Testis (tissue), 3 donors: ENCODE results near the gene SAC3D1. TPM values are rescaled to one million over a fixed set of nuclear protein-coding genes. Genes with fewer than 3 reads are reported as not detected.

Experiments
- DNase-seq: peaks from one replicate; pipeline ENCODE4 v3.0.0-alpha.2; 2019
- H3K27ac ChIP-seq, 2 donors: fragments of 200-600 bp; sonication (generic); one replicate each; pipeline ENCODE4 v1.5.1; 2019
- H3K27me3 ChIP-seq: fragments of 200-600 bp; sonication (generic); one replicate; pipeline ENCODE4 v1.5.1; 2019
- H3K36me3 ChIP-seq: fragments of 200-600 bp; sonication (generic); one replicate; pipeline ENCODE4 v1.5.1; 2017; ENCODE audit warnings: low read depth; ENCODE audit errors: missing control alignments
- H3K4me1 ChIP-seq: fragments of 200-600 bp; sonication (generic); one replicate; pipeline ENCODE4 v1.5.1; 2019
- H3K4me3 ChIP-seq, 2 donors: fragments of 200-600 bp; sonication (generic); one replicate each; pipeline ENCODE4 v1.5.1; 2017 to 2019
- H3K9me3 ChIP-seq: fragments of 200-600 bp; sonication (generic); one replicate; pipeline ENCODE4 v1.5.1; 2017
- POLR2A ChIP-seq: fragments of 450-650 bp; IDR thresholded peaks from one replicate; pipeline ENCODE4 v1.6.1; 2017; ENCODE audit warnings: antibody characterized with exemption, mild to moderate bottlenecking, moderate library complexity
- WGBS, 2 donors: methylation state at CpG; one replicate each; pipeline ENCODE4 v1.1.5; 2018; 5-methylcytosine and 5-hydroxymethylcytosine counted together
- intact Hi-C: fragments of 100-400 bp; cut with DNase I; formaldehyde crosslinking; loops from one replicate; pipeline ENCODE4 v1.15.1; 2023; ENCODE audit warnings: low total_unique reads
- polyA plus RNA-seq: library from polyadenylated mRNA; stranded (reverse); fragments of 350-450 nt; fragmentation: Illumina TruSeq; extraction: RNeasy Lipid Tissue Mini Kit (QIAGEN cat#74804); gene quantifications from one replicate; pipeline ENCODE4 v1.2.3, GENCODE V29; 2014; ENCODE audit warnings: low read depth, low replicate concordance; ENCODE audit not compliant: insufficient read depth
- total RNA-seq, 2 donors: library from RNA; depleted of rRNA; stranded (reverse); fragments of >200 nt; gene quantifications; one replicate each; pipeline ENCODE4 v1.2.3, GENCODE V29; 2016
- TF ChIP-seq, protein P1 (sequence below), 3 experiments: fragments of 450-650 bp in 2 of 3; fragments of 200-600 bp in 1 of 3; sonication (generic) in 1 of 3; IDR thresholded peaks; one replicate each; pipeline ENCODE4 v1.5.1; 2016 to 2019; ENCODE audit warnings: antibody characterized with exemption in 3 of 3, mild to moderate bottlenecking in 2 of 3, moderate library complexity in 1 of 3

Gene SAC3D1
- total and polyA plus RNA-seq, 3 donors from 2014 or later, result 40.5 to 63.5 (median 41.0) TPM

DNA sequence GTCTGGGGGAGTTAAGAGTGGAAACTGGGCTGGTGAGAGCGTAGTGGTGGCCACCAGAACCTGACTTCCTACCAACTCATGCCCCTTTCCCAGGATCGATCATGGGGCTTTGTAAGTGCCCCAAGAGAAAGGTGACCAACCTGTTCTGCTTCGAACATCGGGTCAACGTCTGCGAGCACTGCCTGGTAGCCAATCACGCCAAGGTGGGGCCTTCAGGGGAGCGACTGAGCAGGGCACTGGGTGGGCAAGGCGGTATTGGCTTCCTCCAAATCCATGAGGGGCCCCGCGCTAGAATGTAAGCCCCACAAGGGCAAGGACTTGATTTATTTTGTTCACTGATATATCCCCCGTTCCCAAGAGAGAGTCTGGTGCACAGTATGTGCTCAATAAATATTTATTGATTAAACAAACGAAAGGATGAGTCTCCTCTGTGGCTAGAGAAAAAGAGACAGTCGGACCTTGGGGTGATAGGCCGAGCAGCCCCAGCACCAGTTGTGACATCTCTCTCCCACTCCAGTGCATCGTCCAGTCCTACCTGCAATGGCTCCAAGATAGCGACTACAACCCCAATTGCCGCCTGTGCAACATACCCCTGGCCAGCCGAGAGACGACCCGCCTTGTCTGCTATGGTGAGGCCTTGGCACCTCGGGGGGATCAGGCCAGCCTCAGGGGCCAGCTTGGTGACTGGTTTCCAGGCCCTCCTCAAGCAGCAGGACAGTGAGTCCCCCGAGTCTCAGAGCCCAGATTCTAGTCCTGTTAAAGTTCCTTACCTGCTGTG lies 43.8 kb downstream of the SAC3D1 start:
- 38 to 39% methylated on average over 9 to 23 of the region's 23 CpGs for WGBS, 2 donors
- no peaks in the 10 kb centered on the region for H3K9me3 ChIP-seq
- DNase-seq, result no peak
- H3K27ac ChIP-seq, result peak overlapping the region; percentile 92 to 93
- H3K36me3 ChIP-seq, result no peaks in the 10 kb centered on the region
- peaks cover 14% of the 10 kb centered on the region for H3K4me1 ChIP-seq
- TF ChIP-seq, protein P1, sequence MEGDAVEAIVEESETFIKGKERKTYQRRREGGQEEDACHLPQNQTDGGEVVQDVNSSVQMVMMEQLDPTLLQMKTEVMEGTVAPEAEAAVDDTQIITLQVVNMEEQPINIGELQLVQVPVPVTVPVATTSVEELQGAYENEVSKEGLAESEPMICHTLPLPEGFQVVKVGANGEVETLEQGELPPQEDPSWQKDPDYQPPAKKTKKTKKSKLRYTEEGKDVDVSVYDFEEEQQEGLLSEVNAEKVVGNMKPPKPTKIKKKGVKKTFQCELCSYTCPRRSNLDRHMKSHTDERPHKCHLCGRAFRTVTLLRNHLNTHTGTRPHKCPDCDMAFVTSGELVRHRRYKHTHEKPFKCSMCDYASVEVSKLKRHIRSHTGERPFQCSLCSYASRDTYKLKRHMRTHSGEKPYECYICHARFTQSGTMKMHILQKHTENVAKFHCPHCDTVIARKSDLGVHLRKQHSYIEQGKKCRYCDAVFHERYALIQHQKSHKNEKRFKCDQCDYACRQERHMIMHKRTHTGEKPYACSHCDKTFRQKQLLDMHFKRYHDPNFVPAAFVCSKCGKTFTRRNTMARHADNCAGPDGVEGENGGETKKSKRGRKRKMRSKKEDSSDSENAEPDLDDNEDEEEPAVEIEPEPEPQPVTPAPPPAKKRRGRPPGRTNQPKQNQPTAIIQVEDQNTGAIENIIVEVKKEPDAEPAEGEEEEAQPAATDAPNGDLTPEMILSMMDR (IDR thresholded peaks at IDR 0.05), result no peak
- no peak for TF ChIP-seq POLR2A
- intact Hi-C loops, result no loop called here
- no peaks in the 10 kb centered on the region for H3K27me3 ChIP-seq
- H3K4me3 ChIP-seq, result peak overlapping the region; percentile 86 to 96

DNA sequence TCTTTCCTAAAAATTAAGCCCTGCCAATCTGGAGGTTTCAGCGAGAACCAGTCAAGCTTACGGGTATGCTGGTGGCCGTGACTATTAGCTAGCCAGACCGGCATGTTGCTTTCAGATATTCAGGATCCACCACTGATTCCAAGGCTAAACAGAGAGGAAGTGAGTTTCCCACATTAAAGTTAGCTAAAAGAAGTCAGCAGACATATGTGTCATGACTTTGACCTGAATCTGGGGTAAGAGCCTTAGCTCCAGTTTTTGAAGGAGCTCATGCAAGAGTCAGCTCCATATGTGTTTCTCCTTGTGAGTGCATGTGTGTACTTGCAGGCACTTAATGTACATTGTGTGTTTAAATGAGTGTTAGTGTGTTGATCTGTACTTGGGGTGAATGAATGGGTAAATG lies 44.4 kb downstream of the SAC3D1 start:
- no peaks in the 10 kb centered on the region for H3K36me3 ChIP-seq
- H3K4me3 ChIP-seq, result no peak overlapping the region
- H3K27ac ChIP-seq, result no peak overlapping the region
- peaks cover 14% of the 10 kb centered on the region for H3K4me1 ChIP-seq
- TF ChIP-seq, protein P1 (IDR thresholded peaks at IDR 0.05), result no peak
- TF ChIP-seq POLR2A, result no peak
- DNase-seq, result no peak
- WGBS, 2 donors, result 93% methylated on average over 4 of the region's 4 CpGs
- H3K9me3 ChIP-seq, result no peaks in the 10 kb centered on the region
- intact Hi-C loops, result no loop called here
- H3K27me3 ChIP-seq, result no peaks in the 10 kb centered on the region

DNA sequence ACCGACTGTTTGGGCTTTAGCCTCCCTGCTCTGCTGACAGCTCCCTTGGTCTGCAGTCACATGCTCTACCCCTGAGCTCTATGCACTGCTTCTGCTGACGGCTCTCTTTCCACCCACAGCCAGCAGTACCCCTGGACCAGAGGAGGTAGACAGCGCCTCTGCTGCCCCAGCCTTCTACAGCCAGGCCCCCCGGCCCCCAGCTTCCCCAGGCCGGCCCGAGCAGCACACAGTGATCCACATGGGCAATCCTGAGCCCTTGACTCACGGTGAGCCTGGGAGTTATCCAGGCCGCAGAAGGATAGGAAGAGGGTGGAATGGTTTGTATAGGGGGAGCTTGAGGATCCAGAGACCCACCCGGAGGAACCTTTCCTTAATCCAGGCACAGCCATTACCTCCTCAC lies 45.8 kb downstream of the SAC3D1 start:
- WGBS, 2 donors, result 88 to 91% methylated on average over 8 to 9 of the region's 9 CpGs
- Histone ChIP-seq H3K27me3 (no peaks in the 10 kb centered on the region), H3K36me3 (no peaks in the 10 kb centered on the region), H3K9me3 (no peaks in the 10 kb centered on the region), H3K4me3 (no peak overlapping the region), H3K27ac (no peak overlapping the region), H3K4me1 (peaks cover 14% of the 10 kb centered on the region)
- no peak for DNase-seq
- intact Hi-C loops, result no loop called here
- no peak for TF ChIP-seq POLR2A
- TF ChIP-seq, protein P1 (IDR thresholded peaks at IDR 0.05), result no peak

DNA sequence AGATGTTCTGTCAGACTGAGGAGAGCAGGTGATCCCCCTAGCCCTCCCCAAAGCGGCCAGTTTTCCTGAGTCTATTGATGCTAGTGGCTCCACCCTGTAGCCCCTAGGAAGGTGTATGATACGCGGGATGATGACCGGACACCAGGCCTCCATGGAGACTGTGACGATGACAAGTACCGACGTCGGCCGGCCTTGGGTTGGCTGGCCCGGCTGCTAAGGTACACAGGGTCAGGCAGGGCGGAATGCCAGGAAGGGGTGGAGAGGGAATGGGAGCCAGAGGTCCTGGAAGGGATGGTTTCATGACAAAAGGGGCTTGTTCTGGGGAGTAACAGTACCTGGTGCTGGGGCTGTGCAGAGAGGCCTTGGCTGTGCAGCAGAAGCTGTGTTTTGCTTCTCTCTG lies 46.2 kb downstream of the SAC3D1 start:
- no peak for DNase-seq
- Histone ChIP-seq H3K27me3 (no peaks in the 10 kb centered on the region), H3K9me3 (no peaks in the 10 kb centered on the region), H3K36me3 (no peaks in the 10 kb centered on the region), H3K27ac (no peak overlapping the region), H3K4me1 (peaks cover 14% of the 10 kb centered on the region), H3K4me3 (no peak overlapping the region)
- 84 to 85% methylated on average over 11 of the region's 11 CpGs for WGBS, 2 donors
- TF ChIP-seq, protein P1 (IDR thresholded peaks at IDR 0.05), result no peak
- no peak for TF ChIP-seq POLR2A
- intact Hi-C loops, result no loop called here

DNA sequence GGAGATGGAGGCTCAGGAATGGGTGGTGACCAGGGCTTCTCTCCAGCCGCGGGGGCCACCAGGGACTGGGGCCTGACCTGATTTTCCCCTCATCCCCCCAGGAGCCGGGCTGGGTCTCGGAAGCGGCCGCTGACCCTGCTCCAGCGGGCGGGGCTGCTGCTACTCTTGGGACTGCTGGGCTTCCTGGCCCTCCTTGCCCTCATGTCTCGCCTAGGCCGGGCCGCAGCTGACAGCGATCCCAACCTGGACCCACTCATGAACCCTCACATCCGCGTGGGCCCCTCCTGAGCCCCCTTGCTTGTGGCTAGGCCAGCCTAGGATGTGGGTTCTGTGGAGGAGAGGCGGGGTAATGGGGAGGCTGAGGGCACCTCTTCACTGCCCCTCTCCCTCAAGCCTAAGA lies 46.8 kb downstream of the SAC3D1 start:
- Histone ChIP-seq H3K36me3 (no peaks in the 10 kb centered on the region), H3K4me3 (no peak overlapping the region), H3K9me3 (no peaks in the 10 kb centered on the region), H3K27me3 (no peaks in the 10 kb centered on the region), H3K4me1 (peaks cover 14% of the 10 kb centered on the region), H3K27ac (no peak overlapping the region)
- 90 to 94% methylated on average over 11 to 12 of the region's 15 CpGs for WGBS, 2 donors
- TF ChIP-seq, protein P1 (IDR thresholded peaks at IDR 0.05), result no peak
- DNase-seq, result no peak
- intact Hi-C loops, result no loop called here
